ENCODE measurements around the gene DDAH1.
"Not testable (repeated sequence)": the region's sequence is repeated elsewhere in the genome, so short reads cannot be mapped to it uniquely, and the experiment has no call there.

The DDAH1 gene

GRCh38 chr1:85465099-85465785 is at the start of gene DDAH1:
Gene DDAH1 (minus strand): TSS chr1:85465159. CDS start chr1:85465045, 114 bp downstream.
- peak; percentile 76 for DNase-seq

DNA sequence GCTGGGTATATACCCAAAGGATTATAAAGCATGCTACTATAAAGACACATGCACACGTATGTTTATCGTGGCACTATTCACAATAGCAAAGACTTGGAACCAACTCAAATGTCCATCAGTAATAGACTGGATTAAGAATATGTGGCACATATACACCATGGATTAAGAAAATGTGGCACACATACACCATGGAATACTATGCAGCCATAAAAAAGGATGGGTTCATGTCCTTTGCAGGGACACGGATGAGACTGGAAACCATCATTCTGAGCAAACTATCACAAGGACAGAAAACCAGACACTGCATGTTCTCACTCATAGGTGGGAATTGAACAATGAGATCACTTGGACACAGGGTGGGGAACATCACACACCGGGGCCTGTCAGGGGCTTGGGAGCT is 49.0 kb upstream of the DDAH1 start:
- DNase-seq = not testable (repeated sequence)

DNA sequence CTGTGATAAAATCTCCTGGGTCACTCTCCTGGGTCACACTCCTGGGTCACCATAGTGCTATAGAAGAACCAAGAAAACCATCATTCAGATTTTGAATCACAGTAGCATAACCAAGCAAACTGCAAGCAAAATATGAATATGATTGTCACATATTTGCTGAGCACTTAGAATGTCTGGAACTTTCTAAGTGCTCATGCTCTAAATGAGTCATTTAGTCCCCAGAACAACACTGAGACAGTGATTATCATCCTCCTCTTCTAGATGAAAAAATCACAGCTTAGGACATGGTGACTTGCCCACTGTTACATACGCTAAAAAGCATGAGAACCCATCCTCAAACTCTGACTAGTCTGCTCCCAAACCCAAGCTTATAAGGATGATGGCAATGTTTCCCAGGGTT is 39.5 kb upstream of the DDAH1 start:
- no peak for DNase-seq

DNA sequence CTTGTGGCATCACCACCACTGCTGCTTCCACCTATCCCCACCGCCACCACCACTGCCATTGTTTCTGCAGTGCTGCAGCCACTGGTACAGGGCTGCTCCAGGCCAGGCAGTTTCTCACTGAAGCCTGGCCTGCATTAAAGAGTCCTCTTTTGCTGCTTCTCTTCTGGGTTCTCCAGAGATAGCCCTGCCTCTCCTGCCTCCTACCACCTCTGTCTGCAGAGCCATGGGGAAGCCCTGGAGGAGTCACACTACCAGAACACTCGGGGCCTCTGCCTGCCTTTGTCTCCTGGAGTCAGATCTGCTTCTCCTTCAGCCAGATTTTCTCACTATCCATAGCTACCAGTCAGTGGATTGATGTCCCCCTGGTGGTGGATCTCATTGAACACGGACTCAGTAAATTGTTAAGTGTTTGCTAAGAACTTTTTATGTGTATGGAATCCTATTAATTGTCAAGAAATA is 37.7 kb upstream of the DDAH1 start:
- DNase-seq = peak; percentile 11

DNA sequence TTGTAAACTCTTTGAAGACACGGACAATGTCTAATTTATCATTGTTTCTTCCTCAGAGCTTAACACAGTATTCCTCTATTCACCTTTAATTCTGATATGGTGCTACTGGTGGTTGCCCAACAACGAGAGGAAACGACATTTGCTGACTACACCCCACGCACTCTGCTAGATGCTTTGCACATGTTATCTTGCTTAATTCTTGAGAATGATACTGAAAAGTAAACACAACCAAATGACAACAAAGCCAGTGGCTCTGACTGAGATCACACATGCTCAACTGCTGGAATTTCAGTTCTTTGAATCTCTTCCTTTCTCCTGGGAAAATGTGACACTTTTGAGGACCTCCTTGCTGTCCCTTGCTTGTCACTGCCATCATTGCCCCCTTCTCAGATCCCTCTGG is 37.2 kb upstream of the DDAH1 start:
- DNase-seq = no peak

DNA sequence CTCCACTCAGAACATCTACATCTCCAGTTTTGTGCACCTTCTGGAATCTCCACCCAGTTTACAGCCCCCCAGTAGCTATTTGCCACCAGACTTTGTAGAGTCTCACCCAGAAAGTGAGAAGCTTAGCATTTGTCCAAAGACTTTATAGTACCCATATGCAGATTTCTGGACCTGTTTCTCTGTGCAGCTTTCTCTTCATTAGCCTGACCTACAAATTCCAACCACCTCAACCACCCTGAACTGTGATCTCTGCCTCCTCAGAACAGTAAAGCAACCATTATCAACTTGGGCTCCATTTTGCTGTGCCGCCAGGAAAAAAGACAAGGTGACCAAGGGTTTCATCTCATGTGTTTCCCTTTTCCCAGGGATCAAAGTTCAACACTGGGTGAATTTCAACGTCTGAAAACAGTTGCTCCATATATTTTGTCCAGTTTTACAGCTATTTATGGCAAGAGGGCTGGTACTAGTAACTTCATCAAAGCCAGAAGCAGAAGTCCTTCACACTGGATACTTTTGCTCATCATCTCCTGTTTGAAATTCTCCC is 36.5 kb upstream of the DDAH1 start:
- DNase-seq = no peak

DNA sequence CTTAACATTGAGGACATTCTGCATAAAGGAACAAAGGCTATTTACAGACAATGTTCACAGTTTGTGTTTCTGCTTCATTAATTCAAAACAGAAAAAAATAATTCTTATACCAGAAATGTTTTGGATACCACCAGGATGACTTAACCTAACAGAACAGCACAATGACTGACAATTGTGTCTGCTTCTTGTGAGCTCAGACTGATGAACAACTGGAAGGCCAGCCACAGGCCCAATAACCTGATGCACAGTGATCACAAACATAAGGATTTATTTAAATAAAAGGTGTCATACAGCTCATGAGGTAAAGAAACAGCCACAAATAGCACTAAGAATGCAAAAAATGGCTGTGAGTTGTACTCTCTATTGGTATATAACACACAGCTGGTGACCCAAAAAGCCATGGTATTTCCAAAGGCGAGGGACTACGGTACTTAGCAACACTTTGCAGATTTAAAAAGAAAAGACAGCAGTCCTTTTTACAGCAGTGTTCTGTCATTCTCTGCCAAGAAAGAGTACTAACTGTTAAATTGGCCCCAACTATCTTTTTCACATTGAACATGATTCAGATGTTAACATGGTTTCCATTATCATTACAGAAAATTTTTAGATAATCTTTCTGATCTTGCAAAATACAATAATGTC is 32.1 kb upstream of the DDAH1 start:
- DNase-seq = no peak

DNA sequence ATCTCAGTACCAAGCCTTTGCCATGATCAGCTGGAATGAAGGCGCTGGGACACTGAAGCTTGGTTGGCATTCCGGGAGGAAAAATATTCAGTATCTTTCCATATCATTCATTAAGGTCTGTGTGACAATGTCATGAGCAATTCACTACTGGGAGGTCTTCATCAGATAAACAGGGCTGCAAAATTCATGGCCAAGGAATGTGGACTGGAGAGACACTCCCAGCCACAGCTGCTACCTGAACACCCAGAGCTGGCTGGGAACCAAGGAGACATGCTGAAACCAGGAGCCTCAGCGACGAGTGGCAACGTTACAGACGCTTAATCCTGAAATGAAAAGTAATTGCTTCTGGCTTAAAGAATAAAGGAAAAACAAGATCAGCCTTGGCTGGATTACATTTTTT is 30.6 kb upstream of the DDAH1 start:
- DNase-seq = no peak

GRCh38 chr1:85494904-85495266 is 29.9 kb upstream of the DDAH1 start:
- no peak for DNase-seq

- DNase-seq = no peak
Observed at GRCh38 chr1:85494074-85494903, 29.3 kb upstream of the DDAH1 start.

- no peak for DNase-seq
Observed at GRCh38 chr1:85490270-85490985, 25.5 kb upstream of the DDAH1 start.

DNA sequence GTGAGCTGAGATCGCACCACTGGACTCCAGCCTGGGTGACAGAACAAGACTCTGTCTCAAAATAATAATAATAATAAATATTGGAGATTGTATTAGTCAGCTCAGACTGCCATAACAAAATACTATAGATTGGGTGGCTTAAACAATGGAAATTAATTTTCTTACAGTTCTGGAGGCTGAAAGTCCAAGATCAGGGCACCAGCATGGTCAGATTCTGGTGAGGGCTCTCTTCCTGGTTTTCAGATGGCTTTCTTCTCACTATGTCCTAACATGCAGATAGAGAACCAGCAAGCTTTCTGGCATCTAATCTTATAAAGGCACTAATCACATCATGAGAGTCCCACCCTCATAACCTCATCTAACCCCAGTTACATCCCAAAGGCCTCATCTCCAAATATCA is 23.2 kb upstream of the DDAH1 start:
- DNase-seq = no peak

DNA sequence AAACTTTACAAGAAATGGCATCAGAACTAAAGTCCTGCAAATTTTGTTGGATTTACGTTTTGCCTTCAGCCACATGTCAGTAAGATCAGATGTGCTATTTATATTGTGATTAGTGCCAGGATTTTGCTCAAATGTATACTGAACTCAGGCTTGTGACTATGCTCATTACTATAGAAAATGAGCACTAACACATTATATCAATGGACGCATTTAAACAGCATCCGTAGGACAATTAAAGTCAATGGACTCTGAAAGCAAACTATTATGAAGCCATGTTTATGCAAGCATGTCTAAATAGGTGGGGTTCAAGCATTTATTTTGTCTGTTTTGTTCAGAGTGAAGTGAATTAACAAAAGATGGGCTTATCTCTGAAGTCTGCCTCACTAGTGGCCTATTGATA is 20.6 kb upstream of the DDAH1 start:
- DNase-seq = no peak

DNA sequence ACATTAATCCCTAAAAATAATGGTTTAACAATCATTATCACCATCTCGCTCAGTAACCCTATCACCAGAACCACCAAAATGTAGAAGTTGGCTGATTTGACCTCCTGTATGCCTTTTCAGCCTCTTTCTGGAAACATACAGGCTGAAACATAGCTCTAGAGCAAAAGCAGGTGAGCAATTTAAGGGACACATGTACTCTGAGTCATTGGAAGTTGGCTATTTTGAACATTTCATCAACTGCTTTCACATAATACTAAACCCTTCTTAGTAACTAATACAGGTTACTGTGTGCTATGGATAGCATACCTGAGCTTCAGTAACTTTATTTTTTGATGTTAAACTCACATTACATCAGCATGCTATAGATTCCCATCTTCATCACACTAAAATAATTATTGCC is 19.8 kb upstream of the DDAH1 start:
- DNase-seq = no peak

GRCh38 chr1:85484264-85484663 is 19.3 kb upstream of the DDAH1 start:
- DNase-seq = no peak

DNA sequence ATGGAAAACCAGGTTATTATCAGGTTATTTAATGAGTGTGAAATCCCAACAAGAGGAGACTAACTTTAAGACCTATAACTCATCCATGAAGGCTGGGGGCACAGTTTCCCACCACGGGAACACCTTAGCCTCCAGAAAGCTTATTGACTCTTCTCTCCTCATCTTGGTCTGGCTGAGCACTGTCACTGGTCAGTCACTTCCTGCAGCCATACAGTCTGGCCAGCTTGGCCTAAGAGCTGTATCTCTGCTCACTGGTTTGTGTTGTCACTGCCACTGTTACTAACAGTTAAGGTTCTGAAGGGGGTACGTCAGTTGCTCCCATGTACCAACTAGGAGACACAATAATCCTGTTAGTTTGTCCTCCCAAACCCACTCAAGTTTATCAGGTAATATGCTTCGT is 16.7 kb upstream of the DDAH1 start:
- no peak for DNase-seq

GRCh38 chr1:85480566-85480965 is 15.6 kb upstream of the DDAH1 start:
- DNase-seq = no peak

DNA sequence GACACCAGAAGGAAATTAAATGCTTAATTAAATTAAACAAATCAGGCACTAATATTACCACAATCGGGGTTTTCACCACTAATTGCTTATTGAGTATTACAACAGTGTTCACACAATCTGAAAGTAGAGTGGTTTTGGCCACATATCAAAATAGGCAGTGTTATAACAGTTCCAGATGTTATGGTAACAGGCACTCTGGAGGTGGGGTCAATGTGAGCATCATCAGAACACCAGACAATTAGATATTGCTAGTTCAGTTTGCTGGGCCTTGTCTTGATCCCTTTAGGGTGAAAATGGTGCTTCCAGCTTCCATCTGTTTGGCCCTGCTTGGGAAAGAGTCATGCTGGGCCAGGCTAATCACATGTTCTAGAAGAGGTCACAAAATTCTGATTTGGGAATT is 14.5 kb upstream of the DDAH1 start:
- no peak for DNase-seq

- DNase-seq = no peak
Observed at GRCh38 chr1:85478366-85478765, 13.4 kb upstream of the DDAH1 start.

GRCh38 chr1:85475055-85475454 is 10.1 kb upstream of the DDAH1 start:
- DNase-seq = no peak

- DNase-seq = no peak
Observed at GRCh38 chr1:85473390-85473789, 8.4 kb upstream of the DDAH1 start.

GRCh38 chr1:85471558-85471957 is 6.6 kb upstream of the DDAH1 start:
- DNase-seq = no peak

DNA sequence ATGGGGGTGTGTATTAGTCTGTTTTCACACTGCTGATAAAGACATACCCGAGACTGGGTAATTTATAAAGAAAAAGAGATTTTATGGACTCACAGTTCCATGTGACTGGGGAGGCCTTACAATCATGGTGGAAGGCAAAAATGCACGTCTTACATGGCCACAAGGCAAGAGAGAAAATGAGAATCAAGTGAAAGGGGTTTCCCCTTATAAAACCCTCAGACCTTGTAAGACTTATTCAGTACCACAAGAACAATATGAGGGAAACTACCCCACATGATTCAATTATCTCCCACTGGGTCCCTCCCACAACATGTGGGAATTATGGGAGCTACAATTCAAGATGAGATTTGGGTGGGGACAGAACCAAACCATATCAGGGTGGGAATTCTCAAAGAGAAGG is 5.2 kb upstream of the DDAH1 start:
- DNase-seq = not testable (repeated sequence)
